Measurements from ENCODE around the gene FDPS.

FDPS gene

DNA sequence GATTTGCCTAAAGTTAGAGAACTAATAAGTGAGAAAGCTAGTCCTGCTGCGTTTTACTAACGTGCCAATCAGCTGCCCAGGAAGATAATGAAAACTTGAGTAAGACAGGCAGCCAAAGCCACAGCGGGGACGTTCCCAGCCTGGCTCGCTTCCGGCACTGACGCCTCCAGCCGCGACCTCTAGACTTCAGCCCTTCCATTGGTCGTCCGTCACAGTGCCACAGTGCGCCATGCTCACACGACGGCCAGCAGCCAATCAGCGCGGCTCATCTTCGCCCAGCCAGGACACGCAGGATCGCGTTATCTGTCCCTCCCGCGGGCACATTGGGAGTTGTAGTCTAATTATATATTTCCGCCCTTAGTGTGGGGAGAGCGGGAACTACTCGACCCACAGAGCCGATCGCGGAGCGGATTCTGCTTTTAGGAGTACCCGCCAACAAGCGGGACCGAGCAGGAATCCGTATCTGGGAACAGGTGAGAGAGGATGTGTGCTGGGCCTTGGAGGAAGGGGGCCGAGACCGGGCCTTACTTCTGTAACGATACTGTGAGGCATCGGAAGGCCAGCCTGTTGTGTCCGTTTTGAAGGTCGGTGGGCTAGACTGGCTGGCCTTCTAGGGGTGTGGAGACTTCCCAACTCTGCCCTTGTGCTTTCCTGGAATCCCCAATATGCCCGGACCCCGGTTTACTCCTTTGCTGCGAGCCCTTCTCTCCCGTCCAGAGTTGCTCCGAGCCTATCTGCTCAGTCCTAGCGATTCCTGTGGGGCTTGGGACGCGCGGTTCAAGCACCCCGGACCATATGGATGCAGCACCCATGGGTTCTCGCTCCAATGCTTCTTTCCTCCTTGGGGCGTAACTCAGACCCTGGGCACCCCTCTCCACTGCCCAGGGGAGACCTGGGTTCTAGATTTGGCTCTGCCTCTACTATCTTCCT is at the start of gene FDPS:
Gene FDPS, plus strand, starts transcription at position 374 of the 930 bp plus-strand sequence. CDS start 924 bp downstream, outside the sequence.
- peak; percentile 98 for DNase-seq (ENCODE audit: low spot score)

DNA sequence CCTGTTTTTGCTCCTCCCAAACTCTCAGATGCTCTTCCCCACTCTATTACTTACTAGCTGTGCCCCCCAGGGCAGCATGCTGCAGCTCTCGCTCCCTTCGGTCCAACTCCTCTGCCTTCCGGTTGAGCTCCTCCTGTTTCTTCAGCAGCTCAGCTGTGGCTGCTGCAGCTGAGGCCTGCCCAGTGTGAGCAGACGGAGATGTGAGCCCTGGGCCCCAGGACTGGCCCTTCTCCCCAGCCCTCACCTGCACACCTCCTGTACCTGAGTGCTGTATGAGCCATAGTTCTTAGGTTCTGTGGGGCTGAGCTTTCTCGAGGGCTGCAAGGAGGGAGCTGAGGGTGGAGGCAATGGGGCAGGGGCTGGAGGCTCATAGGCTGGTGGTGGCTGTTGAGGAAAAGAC is 48.4 kb upstream of the FDPS start:
- DNase-seq (ENCODE audit: low spot score), result no peak

DNA sequence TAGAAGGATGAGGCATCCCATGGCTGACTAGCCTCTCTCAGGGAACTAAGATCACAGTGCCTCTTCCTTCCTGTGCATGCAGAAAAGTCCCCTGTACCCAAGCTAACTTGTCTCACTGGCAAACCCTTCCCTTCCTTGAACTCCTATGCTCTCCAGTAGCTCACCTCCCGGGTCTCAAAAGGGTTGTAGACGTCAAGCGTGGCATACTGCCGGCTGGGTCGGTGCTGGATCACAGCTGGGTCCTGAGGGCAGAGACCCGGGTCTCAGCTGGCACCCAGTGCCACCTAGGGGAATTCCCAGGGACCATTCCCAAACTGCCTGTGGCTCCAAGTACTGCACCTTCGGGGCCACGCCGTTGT is 47.2 kb upstream of the FDPS start:
- no peak for DNase-seq (ENCODE audit: low spot score)

- DNase-seq (ENCODE audit: low spot score), result peak; percentile 99
Observed at GRCh38 chr1:155261852-155262673, 46.6 kb upstream of the FDPS start, which contains the start of gene SCAMP3. SCAMP3 (minus strand) TSS chr1:155262360; CDS start chr1:155262151, 209 bp downstream.

DNA sequence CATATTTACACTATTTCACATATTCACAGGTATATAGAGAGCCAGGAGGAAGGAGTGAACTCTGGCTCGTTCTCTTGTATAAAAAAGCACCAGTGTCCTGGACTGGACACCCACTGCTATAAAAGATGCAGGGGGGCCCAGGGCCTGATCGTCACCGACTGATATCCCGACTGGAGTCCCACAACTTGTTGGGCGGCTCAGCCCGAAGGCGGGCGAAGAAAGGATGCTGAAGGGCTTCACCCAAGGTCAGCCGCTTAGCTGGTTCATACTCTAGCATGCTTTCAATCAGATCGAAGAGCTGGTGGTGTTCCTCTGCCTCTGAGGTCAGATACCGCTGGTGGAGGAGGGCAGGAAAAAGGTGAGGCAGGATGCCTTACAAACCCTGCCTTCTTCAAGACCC is 45.6 kb upstream of the FDPS start:
- DNase-seq (ENCODE audit: low spot score), result no peak

GRCh38 chr1:155266553-155266952 is 42.1 kb upstream of the FDPS start:
- DNase-seq (ENCODE audit: low spot score), result no peak

DNA sequence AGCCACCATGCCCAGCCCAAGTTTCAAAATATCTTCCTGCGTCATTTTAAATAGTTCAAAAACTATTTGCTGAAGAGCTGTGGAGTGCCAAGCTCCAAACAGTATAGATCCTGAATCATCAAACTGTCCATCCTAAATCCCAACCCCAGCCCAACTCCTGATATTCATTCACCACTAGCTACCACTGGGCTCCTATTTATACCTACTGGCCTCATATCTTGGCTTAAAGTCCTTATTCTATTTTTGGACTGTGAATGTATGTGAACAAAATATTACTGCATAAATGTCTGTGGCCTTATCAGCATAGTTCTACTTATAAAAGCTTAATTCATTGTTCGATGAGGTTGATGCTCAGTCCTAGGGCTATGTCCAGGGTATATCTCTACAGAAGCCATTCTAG is 41.3 kb upstream of the FDPS start:
- DNase-seq (ENCODE audit: low spot score), result no peak

DNA sequence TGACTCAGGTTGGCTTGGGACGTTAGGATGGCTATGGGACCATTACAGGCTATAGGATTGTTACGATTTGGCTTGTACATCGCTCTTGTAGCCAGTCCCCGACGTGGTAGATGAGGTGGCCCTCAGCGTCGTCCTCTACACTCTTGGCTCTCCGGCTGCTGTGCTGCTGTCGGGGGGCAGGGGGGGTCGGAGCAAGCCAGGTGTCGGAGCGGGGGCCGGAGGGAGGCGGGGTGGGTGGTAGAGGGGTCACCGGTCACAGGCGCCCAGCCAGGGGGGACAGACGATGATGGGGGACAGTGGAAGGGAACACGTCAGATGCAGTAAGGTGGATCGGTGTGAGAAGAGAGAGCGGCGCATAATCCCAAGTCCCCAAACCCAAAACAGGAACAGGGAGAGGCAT is 40.0 kb upstream of the FDPS start:
- no peak for DNase-seq (ENCODE audit: low spot score)

- no peak for DNase-seq (ENCODE audit: low spot score)
Observed at GRCh38 chr1:155269381-155269780, 39.3 kb upstream of the FDPS start.

- DNase-seq (ENCODE audit: low spot score), result peak; percentile 64
Observed at GRCh38 chr1:155272466-155273342, 36.0 kb upstream of the FDPS start.

- DNase-seq (ENCODE audit: low spot score), result peak; percentile 100
Observed at GRCh38 chr1:155273343-155274245, 35.1 kb upstream of the FDPS start, which contains the start of gene CLK2. CLK2 (minus strand) TSS chr1:155273504; CDS start chr1:155270977, 2,527 bp downstream.

GRCh38 chr1:155277070-155277901 is 31.4 kb upstream of the FDPS start, which contains the start of gene HCN3:
HCN3 (plus strand) TSS chr1:155277463; CDS start chr1:155277591, 128 bp downstream.
- peak; percentile 99 for DNase-seq (ENCODE audit: low spot score)

- peak; percentile 92 for DNase-seq (ENCODE audit: low spot score)
Observed at GRCh38 chr1:155277902-155278688, 30.6 kb upstream of the FDPS start.

DNA sequence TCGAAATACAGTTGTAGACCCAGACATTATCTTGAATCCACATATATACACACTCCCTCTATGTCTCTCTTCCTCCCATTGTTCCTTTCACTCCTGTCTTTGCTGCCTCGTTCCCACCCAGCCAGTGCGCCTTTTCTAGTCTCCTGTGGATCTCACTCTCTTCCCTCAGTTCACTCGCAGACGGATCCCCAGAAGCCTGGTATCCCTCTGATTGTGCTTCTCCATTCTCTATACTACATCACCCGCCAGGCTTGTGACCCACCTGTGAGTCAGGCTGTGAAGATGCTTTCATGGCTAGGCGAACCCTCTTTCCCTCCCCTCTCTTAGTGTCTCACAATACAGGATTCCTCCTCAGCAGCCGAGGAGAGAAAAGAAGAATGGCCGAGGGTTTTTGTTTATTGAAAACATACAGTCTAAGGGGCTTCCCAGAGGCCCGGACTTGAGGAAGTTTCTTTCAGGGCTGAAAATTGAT is 29.9 kb upstream of the FDPS start:
- DNase-seq (ENCODE audit: low spot score), result no peak

- DNase-seq (ENCODE audit: low spot score), result no peak
Observed at GRCh38 chr1:155279268-155279667, 29.4 kb upstream of the FDPS start.

DNA sequence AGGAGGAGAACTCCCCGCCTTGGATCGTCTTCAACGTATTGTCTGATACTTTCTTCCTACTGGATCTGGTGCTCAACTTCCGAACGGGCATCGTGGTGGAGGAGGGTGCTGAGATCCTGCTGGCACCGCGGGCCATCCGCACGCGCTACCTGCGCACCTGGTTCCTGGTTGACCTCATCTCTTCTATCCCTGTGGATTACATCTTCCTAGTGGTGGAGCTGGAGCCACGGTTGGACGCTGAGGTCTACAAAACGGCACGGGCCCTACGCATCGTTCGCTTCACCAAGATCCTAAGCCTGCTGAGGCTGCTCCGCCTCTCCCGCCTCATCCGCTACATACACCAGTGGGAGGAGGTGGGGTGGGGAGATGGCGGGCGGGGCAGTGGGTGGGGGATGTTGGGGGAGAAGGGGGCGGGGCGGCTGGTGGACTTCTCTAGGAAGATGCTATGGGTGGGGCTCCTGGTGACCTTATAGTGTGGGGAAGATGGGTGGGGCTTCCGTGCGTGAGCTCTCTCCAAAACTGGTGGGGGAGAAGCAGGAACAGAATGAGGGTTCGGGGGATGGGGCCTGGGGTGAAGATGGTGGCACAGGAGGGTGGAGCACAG is 26.1 kb upstream of the FDPS start:
- no peak for DNase-seq (ENCODE audit: low spot score)

DNA sequence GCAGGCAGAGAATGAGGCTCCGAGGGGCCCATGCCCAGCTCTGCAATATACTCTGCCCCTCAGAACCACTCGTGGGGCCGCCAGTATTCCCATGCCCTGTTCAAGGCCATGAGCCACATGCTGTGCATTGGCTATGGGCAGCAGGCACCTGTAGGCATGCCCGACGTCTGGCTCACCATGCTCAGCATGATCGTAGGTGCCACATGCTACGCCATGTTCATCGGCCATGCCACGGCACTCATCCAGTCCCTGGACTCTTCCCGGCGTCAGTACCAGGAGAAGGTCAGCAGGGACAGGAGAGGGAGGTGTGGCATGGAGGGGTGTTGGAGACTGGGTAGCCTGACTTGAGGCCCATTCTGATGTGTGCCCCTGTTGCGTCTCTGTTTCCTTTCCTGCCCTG is 24.2 kb upstream of the FDPS start:
- DNase-seq (ENCODE audit: low spot score), result no peak

GRCh38 chr1:155285063-155285462 is 23.6 kb upstream of the FDPS start:
- no peak for DNase-seq (ENCODE audit: low spot score)

Measured in HuH-7 (cell line).